Hypothalamus (tissue), 51 donors: ENCODE measurements around the gene SEMA7A.
A peak's percentile ranks its signal among the peaks of the same experiment; 100 is the strongest.

Experiments used
- DNase-seq, 51 donors: peaks; one replicate each; lab custom pipeline; 2025; lab: John Stamatoyannopoulos, UW

The SEMA7A gene

DNA sequence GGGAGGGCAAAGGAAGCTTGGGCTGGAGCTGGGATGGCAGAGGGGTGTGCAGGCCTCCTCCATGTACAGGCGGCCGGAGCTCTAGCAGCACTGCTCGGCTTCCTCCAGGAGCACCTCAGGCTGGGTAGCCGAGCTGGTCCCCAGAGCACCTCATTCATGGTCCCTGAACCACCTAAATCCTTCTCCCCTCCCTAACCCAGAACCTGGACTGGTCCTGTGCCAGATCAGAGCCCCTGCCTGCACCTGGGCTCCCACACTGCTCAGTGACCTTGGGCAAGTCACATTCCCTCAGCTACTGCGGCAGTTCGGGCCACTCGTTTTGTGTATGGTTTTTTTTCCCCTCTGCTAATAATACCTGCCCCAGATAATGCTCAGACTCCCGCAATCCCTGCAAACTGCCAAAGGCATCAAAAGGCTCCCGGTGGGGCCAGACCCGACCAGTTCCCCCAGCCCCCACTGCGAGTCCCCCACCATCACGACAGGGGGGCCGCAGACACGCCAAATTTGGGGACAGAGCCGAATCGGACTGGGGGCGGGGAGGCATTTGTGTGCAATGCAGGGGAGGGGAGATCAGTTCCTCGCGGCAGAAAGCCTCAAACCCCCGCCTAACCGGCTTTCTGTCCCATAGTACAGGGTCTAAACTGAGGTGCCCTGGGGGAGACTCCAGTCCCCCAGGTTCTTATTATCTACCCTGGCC, 1.3 kb downstream of the SEMA7A start:
- no peak for DNase-seq

DNA sequence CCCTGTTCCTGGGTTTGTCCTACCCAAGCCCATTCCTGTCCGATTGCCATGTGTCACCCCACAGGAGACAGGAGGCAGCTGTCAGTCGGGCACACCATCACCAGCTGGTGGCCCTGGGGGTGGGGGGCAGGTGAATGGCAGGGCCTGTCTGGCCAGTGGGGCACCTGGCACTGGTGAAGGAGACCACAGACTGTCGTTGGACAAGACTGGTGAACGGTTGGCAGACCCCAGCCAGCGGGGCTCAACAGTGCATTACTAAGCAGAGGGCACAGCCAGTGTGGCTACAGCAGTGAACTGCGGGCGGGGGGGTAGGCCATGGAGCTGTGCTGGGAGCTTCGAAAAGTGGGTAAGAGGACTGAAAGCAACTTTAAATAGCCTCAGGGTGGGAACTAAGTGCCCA, 2.1 kb downstream of the SEMA7A start:
- DNase-seq = peak in 6 of 51 donors; percentile 14 to 34 (median 28)

DNA sequence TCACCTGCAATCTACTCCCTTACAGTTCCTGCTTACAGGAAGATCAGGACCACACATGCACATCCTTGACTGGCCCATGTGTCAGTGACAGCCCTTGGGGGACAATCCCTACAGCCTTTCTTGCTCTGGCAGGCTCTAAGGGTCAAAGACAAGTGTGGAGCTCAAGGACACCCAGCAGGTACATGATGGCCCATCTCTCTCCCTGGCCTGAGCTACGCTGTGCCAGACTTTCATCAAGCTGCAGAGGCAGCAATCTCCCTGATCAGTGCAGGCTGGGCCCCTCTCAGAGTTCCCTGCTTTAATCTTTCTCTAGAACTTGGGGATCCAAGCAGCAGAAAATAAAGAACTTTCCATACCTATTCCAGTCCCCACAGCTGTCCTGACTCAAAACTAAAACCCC, 2.6 kb downstream of the SEMA7A start:
- no peak for DNase-seq

DNA sequence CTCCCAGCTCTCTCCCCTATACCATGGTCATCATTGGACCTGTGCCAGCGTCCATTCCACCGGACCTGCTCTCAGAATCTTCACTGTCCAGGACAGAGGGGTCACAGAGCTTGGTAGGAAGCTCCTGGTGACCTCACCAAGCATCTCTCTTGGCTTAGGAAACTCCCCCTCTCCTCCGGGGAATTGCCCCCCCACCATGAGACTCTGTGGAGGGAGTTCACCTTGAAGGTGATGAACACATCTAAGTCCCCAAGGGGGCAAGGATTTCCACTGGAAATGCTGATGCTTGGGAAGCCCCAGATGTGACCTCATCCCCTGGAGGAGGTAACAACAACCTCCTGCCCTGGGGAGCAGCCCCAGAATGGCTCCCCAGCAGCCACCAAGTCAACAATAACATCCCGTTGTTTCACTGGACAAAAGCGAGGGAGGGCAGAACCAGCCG, 3.2 kb downstream of the SEMA7A start:
- peak in 2 of 51 donors; percentile 31 to 49 for DNase-seq

DNA sequence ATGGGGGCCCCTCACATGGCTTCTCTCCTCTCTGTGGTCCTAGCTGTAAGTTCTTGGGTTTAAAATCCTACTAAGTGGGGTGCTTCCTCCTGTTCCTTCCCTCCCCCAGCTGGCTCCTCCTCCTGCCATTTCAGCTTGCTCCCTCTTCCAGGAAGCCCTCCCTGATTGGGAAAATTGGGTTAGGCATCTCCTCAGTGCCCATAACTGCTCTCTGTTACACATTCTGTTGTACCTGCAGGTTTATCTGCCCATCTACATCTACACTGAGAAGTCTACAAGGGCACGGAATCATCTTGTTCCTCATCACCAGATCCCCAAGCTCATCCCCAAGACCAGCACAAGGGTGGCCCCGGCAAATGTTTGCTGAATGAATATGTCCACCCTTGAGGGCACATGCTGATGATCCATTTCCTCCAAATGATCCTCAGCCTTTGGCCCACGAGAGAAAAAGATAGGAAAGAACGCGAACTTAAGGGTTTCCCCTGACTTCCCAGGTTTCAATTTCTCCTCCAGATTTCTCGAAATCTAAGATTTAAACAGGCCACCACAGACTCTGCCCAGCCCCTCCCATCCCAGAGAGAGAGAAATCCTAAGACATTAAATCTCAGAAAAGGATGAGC, 3.9 kb downstream of the SEMA7A start:
- DNase-seq = no peak

DNA sequence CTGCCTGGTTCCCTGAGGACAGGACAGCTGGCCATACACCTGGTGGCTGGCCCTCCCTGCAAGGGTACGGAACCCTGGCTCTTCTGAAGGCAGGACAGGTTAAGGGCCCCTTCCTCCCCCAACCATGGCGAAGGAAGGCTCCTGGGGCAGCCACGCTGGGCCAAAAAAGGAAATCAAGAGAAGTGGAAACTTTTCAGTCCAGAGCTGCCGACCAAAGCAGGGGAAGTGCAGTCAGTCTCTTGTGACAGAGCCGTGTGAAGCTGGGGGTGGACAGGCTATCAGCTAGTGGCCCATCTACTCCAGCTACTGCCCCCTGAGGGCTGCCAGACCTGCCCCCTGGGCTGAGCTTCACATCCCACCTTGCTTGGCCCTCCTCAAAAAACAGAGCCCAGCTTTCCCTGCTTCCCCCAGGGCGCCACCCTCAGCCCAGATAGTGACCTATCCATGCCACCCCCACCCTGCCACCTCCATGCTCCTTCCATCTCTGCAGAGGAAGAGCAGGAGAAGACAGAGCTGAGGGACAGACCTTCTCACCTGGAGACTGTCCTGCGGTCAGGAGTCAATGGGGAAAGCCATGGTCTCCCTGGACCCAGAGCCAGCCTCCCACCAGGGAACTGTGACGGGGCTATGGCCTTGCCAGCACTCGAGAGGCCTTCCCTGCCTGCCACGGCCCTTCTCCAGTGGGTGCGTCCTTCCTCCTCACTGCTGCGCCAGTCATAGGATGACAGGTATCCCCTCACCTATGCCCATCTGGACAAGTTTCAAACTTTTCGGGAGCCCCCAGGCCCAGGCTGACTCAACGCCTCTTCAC, 4.6 kb downstream of the SEMA7A start:
- DNase-seq = peak in 1 of 51 donors; percentile 9

DNA sequence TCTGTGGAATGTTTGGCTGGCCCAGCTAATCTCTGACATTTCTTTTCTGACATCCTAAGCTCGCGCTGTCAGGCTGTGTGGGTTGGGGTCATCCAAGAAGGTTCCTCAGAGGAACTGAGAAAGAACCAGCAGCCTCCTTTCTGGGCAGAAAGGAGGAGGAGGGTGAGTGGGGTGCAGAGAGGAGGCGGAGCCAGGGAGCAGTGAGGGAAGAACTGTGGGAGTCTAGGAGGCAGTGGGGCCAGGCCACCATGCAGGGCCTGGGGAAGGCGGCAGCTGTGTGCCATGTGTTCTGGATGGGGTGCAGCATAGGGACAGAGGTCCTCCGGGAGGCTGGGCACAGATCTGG, 5.3 kb downstream of the SEMA7A start:
- peak in 4 of 51 donors; percentile 10 to 35 (median 23) for DNase-seq

DNA sequence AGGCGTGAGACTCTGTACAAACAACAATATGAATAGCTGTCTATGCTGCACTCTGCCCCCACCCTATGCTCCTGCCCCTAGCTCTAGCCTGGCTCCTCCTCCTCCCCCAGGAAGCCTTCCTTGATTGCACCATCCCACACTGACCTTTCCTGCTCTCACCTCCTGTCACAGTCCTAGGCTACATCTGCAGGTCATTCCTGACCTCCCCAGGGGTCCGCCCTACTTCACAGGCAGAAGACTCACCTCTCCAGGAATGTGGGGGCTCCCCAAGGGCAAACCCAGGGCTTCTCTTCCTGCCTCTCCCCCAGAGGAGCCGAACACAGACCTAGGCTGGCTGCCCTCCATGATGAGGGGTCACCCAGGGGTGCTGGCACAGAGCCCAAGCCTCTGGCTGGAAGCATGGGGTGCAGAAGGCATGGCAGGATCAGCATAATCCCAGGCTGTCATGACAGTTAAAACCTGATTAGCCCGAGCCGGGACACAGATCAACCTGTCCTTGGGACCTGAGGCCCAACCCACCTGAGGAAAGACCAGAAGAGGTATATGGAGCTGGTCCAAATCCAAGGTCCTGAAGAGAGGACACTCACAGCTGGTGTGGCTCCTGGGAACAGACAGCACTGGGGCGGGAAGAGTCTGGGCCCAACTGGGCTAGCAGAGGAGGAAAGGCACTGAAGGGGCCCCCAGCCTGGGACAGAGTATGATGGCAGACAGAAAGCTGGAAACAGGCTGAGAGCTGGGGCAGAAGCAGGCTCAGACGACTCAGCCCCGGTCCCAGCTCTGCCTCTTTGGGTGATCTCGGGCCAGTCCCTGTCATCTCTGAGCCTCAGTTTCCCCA, 5.9 kb downstream of the SEMA7A start:
- no peak for DNase-seq

DNA sequence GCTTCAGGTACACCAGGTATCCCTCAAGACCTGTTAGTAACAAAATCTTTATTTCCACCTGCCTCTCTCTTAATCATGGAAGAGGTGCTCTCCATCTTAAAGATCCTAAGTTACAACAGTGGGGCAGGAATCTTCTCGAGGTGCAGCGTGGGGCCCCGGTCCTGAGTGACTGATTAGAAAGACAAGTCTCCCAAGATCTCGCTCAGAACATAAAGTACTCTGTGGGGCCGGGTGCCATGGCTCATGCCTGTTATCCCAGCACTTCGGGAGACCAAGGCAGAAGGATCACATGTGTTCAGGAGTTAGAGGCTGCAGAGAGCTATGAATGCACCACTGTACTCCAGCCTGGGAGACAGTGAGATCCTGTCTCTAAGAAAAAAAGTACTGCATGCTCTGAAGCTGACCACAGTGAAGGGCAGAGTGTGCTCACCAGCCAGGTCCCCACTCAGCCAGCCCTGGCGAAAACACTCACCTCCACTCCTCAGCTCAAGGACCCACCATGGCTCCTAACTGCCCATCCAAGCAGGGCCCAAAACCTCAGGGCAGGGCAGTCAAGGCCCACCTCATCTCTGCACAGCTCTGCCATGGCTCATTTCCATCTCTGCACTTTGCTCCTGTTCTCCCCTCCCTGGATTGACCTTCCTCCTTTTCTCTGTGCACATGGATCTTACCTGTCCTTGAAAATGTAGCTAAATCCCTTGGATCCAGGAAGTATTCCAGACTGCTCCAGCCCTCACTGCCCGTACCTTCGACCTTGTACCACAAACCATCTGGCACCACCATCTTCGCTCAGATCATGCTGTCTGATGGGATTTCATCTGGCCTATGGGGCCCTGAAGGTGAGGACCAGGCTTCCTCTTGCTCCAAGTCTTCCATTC, 7.1 kb downstream of the SEMA7A start:
- peak in 1 of 51 donors; percentile 26 for DNase-seq

DNA sequence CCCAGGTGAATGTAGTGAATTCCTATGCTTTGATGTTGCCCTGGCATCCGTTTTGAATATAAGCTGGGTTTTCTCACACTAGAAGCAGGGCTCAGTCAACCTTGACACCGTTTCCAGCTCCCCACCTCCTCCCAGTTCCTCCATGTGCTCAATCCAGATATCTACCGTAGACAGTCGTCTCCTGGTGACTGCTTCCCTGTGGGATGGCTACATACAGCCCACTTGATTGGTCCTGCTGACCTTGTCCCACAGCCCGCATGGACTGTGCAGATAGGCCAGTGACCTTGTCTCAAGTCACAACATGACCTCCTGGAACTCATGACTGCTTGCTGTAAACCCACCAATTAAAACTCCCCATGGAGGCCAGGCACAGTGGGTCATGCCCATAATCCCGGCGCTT, 8.1 kb downstream of the SEMA7A start:
- DNase-seq = no peak

DNA sequence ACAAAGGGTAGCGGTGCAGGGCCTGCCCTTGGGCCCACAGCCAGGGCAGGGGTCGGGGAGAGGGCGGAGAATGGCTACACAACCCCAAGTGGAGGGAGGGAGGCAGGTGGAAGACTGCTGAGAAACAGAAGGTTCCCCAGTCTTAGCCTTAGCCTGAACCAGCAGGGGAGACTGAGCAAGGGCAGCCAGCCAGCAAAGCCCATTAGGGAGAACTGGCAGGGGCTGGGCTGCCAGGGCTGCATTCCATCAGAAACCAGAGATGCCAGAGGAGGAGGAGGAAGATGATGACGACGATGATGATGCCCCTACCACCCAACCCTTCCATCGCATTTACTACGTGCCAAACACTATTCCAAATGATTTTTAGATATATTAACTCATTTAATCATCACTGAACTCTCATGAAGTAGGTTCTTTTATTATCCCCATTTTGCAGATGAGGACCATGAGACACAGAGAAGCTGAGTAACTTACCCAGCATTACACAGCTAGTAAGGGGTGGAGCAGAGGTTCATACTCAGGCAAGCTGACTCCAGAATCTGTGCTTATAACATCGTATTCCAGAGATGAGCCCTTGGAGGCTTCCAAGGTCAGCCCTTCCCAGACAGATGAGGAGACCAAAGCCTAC, 8.7 kb downstream of the SEMA7A start:
- no peak for DNase-seq

DNA sequence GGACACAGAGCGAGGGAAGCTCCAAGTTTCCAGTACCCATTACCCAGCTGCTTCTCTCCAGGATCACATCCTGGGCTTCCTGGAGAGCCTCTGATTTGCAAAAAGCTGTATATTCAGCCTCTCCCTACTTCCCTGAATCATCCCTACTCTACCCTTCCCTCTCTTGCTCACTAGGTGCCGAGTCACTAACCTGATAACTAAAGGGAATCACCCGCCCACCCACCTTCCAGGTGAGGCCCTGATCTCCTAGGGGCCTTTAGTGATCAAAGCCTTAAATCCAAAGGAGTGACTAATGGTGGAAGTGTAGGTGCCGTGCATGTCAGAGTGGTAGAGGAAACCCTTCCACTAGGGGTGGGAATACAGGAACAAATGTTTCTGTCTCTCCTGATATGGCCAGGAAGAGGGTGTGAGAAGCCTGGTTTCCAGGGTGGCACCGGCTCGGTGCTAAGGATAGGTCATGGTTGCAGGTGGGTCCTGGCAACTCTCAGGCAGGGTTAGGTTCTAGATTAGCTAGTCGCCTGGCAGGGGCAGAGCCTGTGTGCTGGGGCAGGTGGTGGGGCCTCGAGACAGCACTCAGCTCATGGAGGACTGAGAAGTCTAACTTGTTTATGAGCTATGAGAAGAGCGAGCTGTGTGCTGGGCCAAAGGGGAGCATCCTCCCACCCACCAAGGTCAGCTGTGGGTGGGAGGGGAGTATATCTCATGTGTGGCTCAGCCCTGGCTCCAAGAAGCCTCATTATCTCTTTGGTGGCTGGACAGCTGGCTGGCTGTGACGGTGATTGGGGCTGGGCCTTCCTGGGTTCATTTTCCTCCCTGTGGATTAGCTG, 10.1 kb downstream of the SEMA7A start:
- peak in 6 of 51 donors; percentile 23 to 43 (median 36) for DNase-seq

DNA sequence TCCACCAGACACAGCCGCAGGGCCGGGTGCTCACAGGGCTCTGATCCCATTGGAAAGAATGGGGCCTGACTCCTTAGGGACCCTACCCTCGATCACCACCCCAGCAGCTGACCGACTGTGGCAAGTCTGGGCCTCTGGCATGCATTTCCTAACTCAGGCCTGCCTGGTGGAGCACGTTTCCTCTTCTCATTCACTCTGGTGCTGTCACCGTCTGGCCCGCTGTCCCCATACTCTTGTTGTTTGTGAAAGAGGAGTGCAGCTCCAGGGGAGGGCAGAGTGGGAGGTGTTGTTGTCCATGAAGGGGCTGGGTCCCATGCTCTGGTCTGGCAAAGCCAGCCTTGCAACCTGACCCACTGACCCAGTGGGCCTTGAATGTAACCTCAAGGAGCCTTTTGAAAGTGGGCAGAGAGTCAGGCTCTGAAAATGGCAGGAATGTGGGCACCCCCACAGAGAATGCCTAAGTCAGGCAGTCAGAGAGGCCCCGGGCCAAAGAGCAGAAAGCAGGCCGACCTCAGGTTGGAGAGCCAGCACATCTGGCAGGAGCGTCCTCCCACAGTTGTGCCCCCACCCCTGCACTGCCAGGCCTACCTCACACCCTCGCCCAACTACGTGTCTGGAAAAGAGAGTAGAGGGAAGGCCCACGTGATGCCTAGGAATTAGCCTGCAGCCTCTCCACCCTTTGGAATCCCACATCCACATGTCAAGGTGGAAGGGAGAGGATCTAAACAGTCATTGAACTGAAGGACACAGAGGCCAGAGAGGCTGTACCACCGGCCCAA, 10.9 kb downstream of the SEMA7A start:
- peak in 30 of 51 donors; percentile 23 to 73 (median 48) for DNase-seq

DNA sequence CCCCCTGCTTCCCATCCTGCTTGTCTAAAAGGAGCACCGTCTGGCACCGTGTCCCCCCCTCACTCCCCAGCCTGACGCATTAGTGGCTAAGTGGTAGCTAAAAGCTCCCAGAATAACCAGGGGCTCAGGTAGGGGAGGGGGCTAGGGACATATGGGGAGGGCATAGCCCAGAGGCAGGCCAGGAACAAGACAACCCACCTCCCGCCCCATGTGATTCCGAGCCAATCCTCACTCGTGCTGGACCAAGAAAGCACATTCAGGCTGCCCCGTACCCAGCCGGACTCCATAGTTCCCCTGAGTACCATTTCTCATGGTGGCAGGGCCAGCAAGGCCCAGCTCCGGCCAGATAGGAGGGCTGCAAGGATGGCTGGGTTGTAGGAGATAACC, 11.5 kb downstream of the SEMA7A start:
- peak in 6 of 51 donors; percentile 43 to 60 (median 51) for DNase-seq

DNA sequence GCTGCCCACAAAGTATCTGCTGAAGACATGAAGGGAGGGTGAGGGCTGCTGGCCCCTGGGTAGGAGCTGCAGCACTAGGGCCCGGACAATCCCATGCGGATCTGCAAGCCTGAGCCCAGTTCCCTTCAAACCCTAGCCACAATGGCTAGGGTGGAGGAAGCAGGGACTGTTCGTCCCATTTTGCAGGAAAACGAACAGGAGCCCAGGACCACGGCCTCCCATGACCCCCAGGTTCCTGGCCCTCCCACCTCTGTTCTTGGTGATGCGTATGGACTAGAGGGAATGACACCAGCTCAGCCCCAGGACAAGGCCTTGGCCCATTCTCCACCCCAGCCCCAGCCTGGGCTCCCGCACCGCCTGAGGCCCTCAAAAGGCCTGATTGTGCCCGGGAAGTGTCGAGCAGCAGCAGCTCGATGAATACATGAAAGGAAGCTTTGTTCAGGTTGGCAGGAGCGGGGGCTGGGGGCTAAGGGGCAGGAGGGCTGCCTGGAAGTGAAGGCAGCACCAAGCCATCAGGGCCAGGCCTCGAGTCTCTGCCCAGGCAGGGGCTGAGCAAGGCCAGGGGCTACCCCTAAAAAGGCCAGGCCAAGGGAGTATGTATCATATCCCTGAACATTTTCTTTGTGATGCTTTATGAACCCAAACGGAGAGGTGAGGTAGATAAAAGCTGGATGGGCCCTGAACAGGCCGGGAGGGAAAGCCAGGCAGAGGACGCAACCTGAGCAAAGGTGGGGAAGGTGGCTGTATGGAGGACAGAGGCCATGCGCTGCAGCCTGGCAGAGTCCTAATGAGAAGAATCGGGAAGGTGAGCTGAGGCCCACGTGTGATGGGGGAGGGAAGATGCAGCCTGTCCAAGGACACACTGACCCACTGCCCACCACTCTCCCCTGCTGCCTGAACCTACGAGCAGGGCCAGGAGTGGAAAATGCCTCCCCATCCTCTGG, 12.2 kb downstream of the SEMA7A start:
- DNase-seq = peak in 49 of 51 donors; percentile 16 to 96 (median 80)

DNA sequence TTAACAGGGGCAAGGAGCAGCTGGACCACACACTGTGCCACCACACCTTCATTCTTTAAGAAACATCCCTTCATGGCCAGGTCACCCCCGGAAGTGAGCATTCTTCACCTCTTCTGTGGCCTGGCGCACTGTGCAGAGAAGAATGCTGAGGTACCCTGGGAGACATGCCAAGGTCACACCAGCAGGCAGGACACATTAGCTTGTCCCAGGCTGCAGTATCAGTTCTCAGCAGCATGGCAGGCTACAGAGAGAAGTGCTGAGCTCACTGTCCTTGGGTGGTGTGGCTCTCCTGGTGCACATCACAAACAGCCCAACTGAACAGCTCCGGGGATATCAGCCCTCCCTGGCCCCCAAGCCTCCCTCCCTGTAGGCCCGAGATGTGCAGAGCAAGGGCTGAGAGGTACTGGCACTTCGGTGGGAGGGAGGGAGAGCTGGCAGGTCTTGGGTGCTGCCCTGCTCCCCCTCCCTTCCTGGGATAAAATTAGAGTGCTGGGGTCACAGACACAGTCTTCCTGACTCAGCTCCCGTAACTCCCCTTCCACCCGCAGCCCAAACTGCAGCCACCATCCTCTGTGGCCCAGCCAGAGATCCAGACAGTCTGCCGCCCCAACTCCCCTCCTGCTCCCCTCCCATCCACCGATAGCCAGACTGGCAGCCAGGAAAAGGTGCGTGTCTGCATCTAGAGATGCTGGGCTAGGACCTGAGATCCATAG, 13.4 kb downstream of the SEMA7A start:
- peak in 3 of 51 donors; percentile 18 to 26 (median 22) for DNase-seq
